BE2C (cell line): ENCODE data around the gene ESRP2.

Experiments used
- DNase-seq: peaks from one replicate; pipeline ENCODE4 v3.0.0-alpha.2; 2020
- H3K27me3 ChIP-seq: fragments of 250-450 bp; sonication (Bioruptor Pico); 2 replicates; pipeline ENCODE4 v1.5.1; 2020; ENCODE audit warnings: mild to moderate bottlenecking
- H3K36me3 ChIP-seq: fragments of 250-450 bp; sonication (Bioruptor Pico); 2 replicates; pipeline ENCODE4 v1.5.1; 2020; ENCODE audit warnings: mild to moderate bottlenecking
- H3K4me1 ChIP-seq: fragments of 250-450 bp; sonication (Bioruptor Pico); 2 replicates; pipeline ENCODE4 v1.5.1; 2020
- H3K4me3 ChIP-seq: 2 replicates; pipeline ENCODE4 v1.5.1; 2011; ENCODE audit warnings: low read depth, low read length
- H3K9me3 ChIP-seq: fragments of 250-450 bp; sonication (Bioruptor Pico); 2 replicates; pipeline ENCODE4 v1.5.1; 2020
- CTCF ChIP-seq: IDR thresholded peaks from 2 replicates; pipeline ENCODE4 v1.5.1; 2012; ENCODE audit warnings: mild to moderate bottlenecking, low read depth, low read length

ESRP2 gene

GRCh38 chr16:68244903-68245853 is 9.3 kb upstream of the ESRP2 start, which contains the start of gene PLA2G15:
TSS of gene PLA2G15 (plus strand) at chr16:68245373. CDS start at chr16:68245427, 54 bp downstream.
- Histone ChIP-seq H3K4me3 (peak within 1 kb of the TSS; percentile 94), H3K9me3 (no peaks in the 10 kb centered on the region), H3K36me3 (peaks cover 4% of the 10 kb centered on the region; the same call in 1 of the 2 replicates), H3K27me3 (no peaks in the 10 kb centered on the region), H3K4me1 (no peaks in the 10 kb centered on the region)
- TF ChIP-seq CTCF = no peak
- DNase-seq = peak; percentile 97

DNA sequence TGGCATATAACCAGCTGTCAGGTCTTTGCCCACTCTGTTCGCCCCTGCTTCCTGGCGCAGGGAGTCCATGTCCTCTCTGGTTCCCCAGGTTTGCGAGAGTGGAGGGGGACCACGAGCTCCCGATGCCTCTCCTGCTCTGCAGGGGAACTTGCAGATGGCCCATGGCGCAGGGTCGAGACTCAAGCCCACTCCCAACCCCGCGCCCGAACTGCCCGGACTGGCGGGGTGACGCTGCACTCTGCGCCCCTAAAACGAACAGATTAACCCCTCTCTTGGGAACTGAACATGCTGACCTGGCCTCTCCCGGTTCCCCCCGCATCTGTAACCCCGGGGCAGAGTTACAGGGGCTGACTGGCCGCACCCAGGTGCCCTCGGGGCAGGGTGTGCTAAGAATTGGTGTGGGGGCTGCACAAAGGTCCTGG is 8.6 kb upstream of the ESRP2 start:
- H3K4me1 ChIP-seq = no peaks in the 10 kb centered on the region
- no peak for DNase-seq
- TF ChIP-seq CTCF = no peak
- H3K4me3 ChIP-seq = peak overlapping the region; percentile 94
- no peaks in the 10 kb centered on the region for H3K27me3 ChIP-seq
- no peaks in the 10 kb centered on the region for H3K9me3 ChIP-seq
- peaks cover 4% of the 10 kb centered on the region; the same call in 1 of the 2 replicates for H3K36me3 ChIP-seq

DNA sequence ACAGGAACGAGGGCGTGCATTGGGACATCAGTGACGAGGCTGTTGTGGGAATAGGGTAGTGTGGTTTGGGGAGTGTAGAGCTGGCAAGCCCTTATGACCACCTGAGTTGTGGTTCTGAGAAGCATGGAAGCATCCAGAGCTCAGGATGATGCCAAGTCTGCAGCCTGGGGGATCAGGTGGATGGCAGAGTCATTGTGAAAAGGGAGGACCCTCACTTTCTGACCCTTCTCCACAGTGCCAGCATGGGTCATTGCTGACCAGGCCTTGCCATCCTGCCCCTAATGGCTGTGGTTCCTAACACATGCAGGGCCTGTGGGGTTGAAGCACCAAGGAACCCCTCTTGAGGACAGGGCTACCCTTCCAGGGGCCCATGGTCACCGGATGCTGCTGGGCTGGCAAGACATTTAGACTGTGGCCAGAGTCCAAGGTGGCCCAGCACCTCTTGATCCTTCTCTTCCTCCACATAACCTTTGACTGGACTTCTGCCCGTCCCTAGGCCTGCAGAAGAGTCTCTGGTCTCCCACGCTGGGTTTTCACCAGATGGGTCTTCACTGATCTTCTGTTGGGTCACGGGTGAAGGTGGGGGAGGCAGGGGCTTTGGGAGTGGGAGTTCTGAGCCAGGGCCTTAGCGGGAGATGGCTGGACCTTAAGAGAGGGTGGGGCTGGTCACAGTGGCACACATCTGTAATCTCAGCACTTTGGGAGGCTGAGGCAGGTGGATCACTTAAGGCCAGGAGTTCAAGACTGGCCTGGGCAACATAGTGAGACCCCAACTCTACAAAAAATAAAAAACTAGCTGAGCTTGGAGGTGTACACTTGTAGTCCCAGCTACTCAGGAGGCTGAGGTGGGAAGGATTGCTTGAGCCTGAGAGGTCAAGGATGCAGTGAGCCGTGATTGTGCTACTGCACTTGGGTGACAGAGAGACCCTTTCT is 7.3 kb upstream of the ESRP2 start:
- DNase-seq = no peak
- Histone ChIP-seq H3K4me3 (no peak overlapping the region), H3K9me3 (no peaks in the 10 kb centered on the region), H3K27me3 (no peaks in the 10 kb centered on the region), H3K36me3 (no peaks in the 10 kb centered on the region), H3K4me1 (no peaks in the 10 kb centered on the region)
- no peak for TF ChIP-seq CTCF

DNA sequence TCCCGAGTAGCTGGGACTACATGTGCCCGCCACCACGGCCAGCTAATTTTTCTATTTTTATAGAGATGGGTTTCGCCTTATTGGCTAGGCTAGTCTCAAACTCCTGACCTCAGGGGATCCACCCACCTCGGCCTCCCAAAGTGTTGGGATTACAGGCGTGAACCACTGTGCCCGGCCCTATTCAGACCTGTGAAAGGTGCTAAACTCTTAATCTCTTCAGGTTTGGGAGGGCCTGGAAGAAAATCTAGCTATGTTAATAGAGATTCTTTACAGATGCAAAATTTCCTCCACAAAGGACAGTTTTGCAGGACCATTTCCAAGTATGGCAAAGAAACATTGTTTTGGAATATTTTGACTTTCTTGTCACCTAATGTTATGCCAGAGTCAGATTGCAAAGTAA is 6.2 kb upstream of the ESRP2 start:
- Histone ChIP-seq H3K4me1 (no peaks in the 10 kb centered on the region), H3K36me3 (no peaks in the 10 kb centered on the region), H3K4me3 (no peak overlapping the region), H3K9me3 (no peaks in the 10 kb centered on the region), H3K27me3 (no peaks in the 10 kb centered on the region)
- TF ChIP-seq CTCF = no peak
- no peak for DNase-seq

GRCh38 chr16:68238029-68238345 is 2.1 kb upstream of the ESRP2 start:
- no peak for DNase-seq
- no peaks in the 10 kb centered on the region for H3K4me1 ChIP-seq
- no peaks in the 10 kb centered on the region for H3K9me3 ChIP-seq
- peak overlapping the region; percentile 63 for H3K4me3 ChIP-seq
- H3K36me3 ChIP-seq = no peaks in the 10 kb centered on the region
- no peaks in the 10 kb centered on the region for H3K27me3 ChIP-seq
- TF ChIP-seq CTCF = no peak
